GM10248 (cell line): ENCODE measurements around the gene RFTN1.

ENCODE experiments used
- CTCF ChIA-PET: fragments of 300-600 bp; sonication (Branson Sonifier 250); formaldehyde crosslinking; extraction: SDS; loops from one replicate; lab custom pipeline; 2021; ENCODE audit warnings: antibody characterized with exemption; lab: Yijun Ruan, JAX
- POLR2A ChIA-PET: fragments of 350-650 bp; sonication (Branson Sonifier 250); formaldehyde crosslinking; extraction: SDS; loops from one replicate; lab custom pipeline; 2020; ENCODE audit warnings: antibody characterized with exemption; lab: Yijun Ruan, JAX
- DNase-seq: peaks from one replicate; pipeline ENCODE4 v3.0.0; 2012; ENCODE audit errors: extremely low spot score
- CTCF ChIP-seq: IDR thresholded peaks from 2 replicates; pipeline ENCODE4 v1.5.1; 2012; ENCODE audit warnings: mild to moderate bottlenecking, low read depth; ENCODE audit errors: extremely low read depth, missing control alignments, control extremely low read depth

Gene RFTN1

GRCh38 chr3:16472593-16472992, 40.9 kb downstream of the RFTN1 start:
- no peak for DNase-seq
- ChIA-PET CTCF (interaction anchor here (3.8 kb wide), 1 partner anchor 11 kb away, joined by 10 read pairs; no protein-coding TSS in a partner anchor), POLR2A (no interaction called here)
- TF ChIP-seq CTCF, result no peak

GRCh38 chr3:16471897-16472296, 41.6 kb downstream of the RFTN1 start:
- ChIA-PET POLR2A (no interaction called here), CTCF (interaction anchor here (1.0 to 3.8 kb wide), 2 partner anchors 10 to 33 kb away, joined by 3 to 10 read pairs; no protein-coding TSS in a partner anchor)
- DNase-seq, result no peak
- no peak for TF ChIP-seq CTCF

GRCh38 chr3:16470590-16470989, 42.9 kb downstream of the RFTN1 start:
- POLR2A ChIA-PET, result no interaction called here
- no peak for TF ChIP-seq CTCF

GRCh38 chr3:16468336-16469098, 45.0 kb downstream of the RFTN1 start:
- ChIA-PET CTCF (interaction anchor here (1.7 to 6.7 kb wide), 6 partner anchors 10 to 178 kb away, joined by 4 to 33 read pairs (median 7); no protein-coding TSS in a partner anchor), POLR2A (no interaction called here)
- no peak for TF ChIP-seq CTCF
- no peak for DNase-seq

More at GRCh38 chr3:16470590-16470989, 42.9 kb downstream of the RFTN1 start:
- DNase-seq, result no peak
- CTCF ChIA-PET, result interaction anchor here (0.9 to 6.7 kb wide), 7 partner anchors 8 to 23 kb away, joined by 3 to 33 read pairs (median 9); no protein-coding TSS in a partner anchor

GRCh38 chr3:16468002-16468335, 45.5 kb downstream of the RFTN1 start:
- ChIA-PET POLR2A (no interaction called here), CTCF (interaction anchor here (2.0 to 6.7 kb wide), 2 partner anchors 9 to 14 kb away, joined by 5 to 33 read pairs; no protein-coding TSS in a partner anchor)
- no peak for DNase-seq
- TF ChIP-seq CTCF, result no peak

- no peak for TF ChIP-seq CTCF
- peak; percentile 67 for DNase-seq
- ChIA-PET CTCF (interaction anchor here (0.9 to 6.7 kb wide), 3 partner anchors 9 to 195 kb away, joined by 3 to 33 read pairs (median 5); no protein-coding TSS in a partner anchor), POLR2A (no interaction called here)
These were observed 46.1 kb downstream of the RFTN1 start for GRCh38 chr3:16467393-16467792.
